ENCODE measurements around the gene PSENEN. TPM values are rescaled to one million over a fixed set of nuclear protein-coding genes. Genes with fewer than 3 reads are reported as not detected.

PSENEN gene
- total and polyA plus RNA-seq, 2 experiments from 2014 or later: 20.6 to 175 TPM

DNA sequence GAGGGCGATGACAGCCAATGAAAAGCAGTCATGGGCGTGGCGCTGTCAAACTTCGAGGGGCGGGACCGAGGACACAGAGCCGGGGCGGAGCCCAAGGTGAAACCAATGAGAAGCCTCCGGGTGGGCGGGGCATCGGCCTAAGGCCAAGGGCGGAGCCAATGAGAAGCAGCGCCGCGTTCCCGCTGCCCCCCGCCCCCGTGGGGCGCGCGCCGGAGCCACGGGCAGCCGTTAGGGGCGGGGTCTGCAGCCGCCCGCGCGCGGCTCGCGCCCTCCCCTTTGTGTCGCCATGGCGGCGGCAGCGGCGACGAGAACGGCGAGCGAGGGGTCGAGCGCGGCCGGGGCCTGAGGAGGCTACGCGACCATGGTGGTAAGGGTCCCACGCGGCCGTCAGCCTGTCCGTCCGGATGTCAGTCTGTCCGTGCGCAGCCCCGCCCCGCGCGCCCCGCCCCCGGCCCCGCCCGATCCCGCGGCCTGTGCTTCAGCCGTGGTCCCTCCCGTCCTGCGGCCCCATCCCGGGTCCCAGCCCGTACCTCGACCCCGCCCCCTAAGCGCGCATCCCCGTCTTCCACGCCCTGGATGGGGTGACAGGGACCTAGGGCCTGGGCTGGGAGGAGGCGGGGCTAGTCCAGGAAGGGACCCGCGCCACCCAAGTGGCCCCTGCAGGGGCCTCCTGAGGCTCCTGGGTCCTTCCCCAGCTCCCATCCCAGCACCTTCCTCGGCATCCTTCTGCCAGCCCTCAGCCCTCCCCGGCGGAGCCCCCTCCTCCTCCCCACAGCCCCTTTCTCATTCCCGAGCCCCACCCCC lies 30.0 kb downstream of the PSENEN start, which contains the start of gene ARHGAP33:
Gene ARHGAP33, plus strand, starts transcription at position 267 of the 804 bp plus-strand sequence. Its CDS starts 95 bp downstream, at position 362.
- Histone ChIP-seq H3F3A (replicated peaks; ENCODE audit: low read depth) (peaks cover 7% of the 10 kb centered on the region; the same call in 1 of the 2 replicates), H3K9me2 (ENCODE audit: insufficient read depth) (no peaks in the 10 kb centered on the region), H4K20me1 (replicated peaks; ENCODE audit: insufficient read depth) (no peaks in the 10 kb centered on the region; the same call in 1 of the 2 replicates), H3K36me3 (ENCODE audit: insufficient read depth) (no peaks in the 10 kb centered on the region), H3K4me3 (peak within 1 kb of the TSS; percentile 65), H3K27ac (ENCODE audit: low read depth) (no peak within 1 kb of the TSS), H3K79me2 (replicated peaks; ENCODE audit: insufficient read depth) (no peaks in the 10 kb centered on the region), H3K4me2 (peak within 1 kb of the TSS; percentile 89), H3K27me3 (ENCODE audit: insufficient read depth) (peaks cover 16% of the 10 kb centered on the region), H3K4me1 (ENCODE audit: insufficient read depth) (peaks cover 22% of the 10 kb centered on the region), H2AFZ (no peak within 1 kb of the TSS; the same call in 1 of the 2 replicates)
- no peak within 1 kb of the TSS; the same call in 1 of the 2 replicates for H3K27ac Mint-ChIP-seq
- TF ChIP-seq ZNF331 (CRISPR knock-in tag; IDR thresholded peaks at IDR 0.05; ENCODE audit: low read depth): no peak
- no peak for TF ChIP-seq EZH2phosphoT487 (IDR thresholded peaks at IDR 0.05; ENCODE audit: unreplicated experiment)
- TF ChIP-seq, protein P1, sequence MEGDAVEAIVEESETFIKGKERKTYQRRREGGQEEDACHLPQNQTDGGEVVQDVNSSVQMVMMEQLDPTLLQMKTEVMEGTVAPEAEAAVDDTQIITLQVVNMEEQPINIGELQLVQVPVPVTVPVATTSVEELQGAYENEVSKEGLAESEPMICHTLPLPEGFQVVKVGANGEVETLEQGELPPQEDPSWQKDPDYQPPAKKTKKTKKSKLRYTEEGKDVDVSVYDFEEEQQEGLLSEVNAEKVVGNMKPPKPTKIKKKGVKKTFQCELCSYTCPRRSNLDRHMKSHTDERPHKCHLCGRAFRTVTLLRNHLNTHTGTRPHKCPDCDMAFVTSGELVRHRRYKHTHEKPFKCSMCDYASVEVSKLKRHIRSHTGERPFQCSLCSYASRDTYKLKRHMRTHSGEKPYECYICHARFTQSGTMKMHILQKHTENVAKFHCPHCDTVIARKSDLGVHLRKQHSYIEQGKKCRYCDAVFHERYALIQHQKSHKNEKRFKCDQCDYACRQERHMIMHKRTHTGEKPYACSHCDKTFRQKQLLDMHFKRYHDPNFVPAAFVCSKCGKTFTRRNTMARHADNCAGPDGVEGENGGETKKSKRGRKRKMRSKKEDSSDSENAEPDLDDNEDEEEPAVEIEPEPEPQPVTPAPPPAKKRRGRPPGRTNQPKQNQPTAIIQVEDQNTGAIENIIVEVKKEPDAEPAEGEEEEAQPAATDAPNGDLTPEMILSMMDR (conservative IDR thresholded peaks at IDR 0.05; ENCODE audit: low read depth in 2 of 2): no peak
- no peak for TF ChIP-seq JUNB (IDR thresholded peaks at IDR 0.05; ENCODE audit: unreplicated experiment)
- TF ChIP-seq EZH2 (IDR thresholded peaks at IDR 0.05; ENCODE audit: low read depth, unreplicated experiment): no peak
- TF ChIP-seq ZNF114 (CRISPR knock-in tag; IDR thresholded peaks at IDR 0.05): no peak
- TF ChIP-seq CREB1 (CRISPR knock-in tag; IDR thresholded peaks at IDR 0.05; ENCODE audit: low read depth): no peak
- TF ChIP-seq, protein P2, sequence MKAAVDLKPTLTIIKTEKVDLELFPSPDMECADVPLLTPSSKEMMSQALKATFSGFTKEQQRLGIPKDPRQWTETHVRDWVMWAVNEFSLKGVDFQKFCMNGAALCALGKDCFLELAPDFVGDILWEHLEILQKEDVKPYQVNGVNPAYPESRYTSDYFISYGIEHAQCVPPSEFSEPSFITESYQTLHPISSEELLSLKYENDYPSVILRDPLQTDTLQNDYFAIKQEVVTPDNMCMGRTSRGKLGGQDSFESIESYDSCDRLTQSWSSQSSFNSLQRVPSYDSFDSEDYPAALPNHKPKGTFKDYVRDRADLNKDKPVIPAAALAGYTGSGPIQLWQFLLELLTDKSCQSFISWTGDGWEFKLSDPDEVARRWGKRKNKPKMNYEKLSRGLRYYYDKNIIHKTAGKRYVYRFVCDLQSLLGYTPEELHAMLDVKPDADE (IDR thresholded peaks at IDR 0.05): no peak
- no peak; the same call in 1 of the 2 replicates for TF ChIP-seq POLR2AphosphoS5 (IDR thresholded peaks at IDR 0.05; ENCODE audit: low read depth)
- TF ChIP-seq, protein P3, sequence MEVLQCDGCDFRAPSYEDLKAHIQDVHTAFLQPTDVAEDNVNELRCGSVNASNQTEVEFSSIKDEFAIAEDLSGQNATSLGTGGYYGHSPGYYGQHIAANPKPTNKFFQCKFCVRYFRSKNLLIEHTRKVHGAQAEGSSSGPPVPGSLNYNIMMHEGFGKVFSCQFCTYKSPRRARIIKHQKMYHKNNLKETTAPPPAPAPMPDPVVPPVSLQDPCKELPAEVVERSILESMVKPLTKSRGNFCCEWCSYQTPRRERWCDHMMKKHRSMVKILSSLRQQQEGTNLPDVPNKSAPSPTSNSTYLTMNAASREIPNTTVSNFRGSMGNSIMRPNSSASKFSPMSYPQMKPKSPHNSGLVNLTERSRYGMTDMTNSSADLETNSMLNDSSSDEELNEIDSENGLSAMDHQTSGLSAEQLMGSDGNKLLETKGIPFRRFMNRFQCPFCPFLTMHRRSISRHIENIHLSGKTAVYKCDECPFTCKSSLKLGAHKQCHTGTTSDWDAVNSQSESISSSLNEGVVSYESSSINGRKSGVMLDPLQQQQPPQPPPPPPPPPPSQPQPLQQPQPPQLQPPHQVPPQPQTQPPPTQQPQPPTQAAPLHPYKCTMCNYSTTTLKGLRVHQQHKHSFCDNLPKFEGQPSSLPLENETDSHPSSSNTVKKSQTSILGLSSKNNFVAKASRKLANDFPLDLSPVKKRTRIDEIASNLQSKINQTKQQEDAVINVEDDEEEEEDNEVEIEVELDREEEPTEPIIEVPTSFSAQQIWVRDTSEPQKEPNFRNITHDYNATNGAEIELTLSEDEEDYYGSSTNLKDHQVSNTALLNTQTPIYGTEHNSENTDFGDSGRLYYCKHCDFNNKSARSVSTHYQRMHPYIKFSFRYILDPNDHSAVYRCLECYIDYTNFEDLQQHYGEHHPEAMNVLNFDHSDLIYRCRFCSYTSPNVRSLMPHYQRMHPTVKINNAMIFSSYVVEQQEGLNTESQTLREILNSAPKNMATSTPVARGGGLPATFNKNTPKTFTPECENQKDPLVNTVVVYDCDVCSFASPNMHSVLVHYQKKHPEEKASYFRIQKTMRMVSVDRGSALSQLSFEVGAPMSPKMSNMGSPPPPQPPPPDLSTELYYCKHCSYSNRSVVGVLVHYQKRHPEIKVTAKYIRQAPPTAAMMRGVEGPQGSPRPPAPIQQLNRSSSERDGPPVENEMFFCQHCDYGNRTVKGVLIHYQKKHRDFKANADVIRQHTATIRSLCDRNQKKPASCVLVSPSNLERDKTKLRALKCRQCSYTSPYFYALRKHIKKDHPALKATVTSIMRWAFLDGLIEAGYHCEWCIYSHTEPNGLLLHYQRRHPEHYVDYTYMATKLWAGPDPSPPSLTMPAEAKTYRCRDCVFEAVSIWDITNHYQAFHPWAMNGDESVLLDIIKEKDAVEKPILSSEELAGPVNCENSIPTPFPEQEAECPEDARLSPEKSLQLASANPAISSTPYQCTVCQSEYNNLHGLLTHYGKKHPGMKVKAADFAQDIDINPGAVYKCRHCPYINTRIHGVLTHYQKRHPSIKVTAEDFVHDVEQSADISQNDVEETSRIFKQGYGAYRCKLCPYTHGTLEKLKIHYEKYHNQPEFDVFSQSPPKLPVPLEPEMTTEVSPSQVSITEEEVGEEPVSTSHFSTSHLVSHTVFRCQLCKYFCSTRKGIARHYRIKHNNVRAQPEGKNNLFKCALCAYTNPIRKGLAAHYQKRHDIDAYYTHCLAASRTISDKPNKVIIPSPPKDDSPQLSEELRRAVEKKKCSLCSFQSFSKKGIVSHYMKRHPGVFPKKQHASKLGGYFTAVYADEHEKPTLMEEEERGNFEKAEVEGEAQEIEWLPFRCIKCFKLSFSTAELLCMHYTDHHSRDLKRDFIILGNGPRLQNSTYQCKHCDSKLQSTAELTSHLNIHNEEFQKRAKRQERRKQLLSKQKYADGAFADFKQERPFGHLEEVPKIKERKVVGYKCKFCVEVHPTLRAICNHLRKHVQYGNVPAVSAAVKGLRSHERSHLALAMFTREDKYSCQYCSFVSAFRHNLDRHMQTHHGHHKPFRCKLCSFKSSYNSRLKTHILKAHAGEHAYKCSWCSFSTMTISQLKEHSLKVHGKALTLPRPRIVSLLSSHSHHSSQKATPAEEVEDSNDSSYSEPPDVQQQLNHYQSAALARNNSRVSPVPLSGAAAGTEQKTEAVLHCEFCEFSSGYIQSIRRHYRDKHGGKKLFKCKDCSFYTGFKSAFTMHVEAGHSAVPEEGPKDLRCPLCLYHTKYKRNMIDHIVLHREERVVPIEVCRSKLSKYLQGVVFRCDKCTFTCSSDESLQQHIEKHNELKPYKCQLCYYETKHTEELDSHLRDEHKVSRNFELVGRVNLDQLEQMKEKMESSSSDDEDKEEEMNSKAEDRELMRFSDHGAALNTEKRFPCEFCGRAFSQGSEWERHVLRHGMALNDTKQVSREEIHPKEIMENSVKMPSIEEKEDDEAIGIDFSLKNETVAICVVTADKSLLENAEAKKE (CRISPR knock-in tag; IDR thresholded peaks at IDR 0.05): no peak
- TF ChIP-seq, protein P4, sequence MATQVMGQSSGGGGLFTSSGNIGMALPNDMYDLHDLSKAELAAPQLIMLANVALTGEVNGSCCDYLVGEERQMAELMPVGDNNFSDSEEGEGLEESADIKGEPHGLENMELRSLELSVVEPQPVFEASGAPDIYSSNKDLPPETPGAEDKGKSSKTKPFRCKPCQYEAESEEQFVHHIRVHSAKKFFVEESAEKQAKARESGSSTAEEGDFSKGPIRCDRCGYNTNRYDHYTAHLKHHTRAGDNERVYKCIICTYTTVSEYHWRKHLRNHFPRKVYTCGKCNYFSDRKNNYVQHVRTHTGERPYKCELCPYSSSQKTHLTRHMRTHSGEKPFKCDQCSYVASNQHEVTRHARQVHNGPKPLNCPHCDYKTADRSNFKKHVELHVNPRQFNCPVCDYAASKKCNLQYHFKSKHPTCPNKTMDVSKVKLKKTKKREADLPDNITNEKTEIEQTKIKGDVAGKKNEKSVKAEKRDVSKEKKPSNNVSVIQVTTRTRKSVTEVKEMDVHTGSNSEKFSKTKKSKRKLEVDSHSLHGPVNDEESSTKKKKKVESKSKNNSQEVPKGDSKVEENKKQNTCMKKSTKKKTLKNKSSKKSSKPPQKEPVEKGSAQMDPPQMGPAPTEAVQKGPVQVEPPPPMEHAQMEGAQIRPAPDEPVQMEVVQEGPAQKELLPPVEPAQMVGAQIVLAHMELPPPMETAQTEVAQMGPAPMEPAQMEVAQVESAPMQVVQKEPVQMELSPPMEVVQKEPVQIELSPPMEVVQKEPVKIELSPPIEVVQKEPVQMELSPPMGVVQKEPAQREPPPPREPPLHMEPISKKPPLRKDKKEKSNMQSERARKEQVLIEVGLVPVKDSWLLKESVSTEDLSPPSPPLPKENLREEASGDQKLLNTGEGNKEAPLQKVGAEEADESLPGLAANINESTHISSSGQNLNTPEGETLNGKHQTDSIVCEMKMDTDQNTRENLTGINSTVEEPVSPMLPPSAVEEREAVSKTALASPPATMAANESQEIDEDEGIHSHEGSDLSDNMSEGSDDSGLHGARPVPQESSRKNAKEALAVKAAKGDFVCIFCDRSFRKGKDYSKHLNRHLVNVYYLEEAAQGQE (IDR thresholded peaks at IDR 0.05; ENCODE audit: unreplicated experiment): no peak
- no peak for TF ChIP-seq STAT1 (IDR thresholded peaks at IDR 0.05; ENCODE audit: unreplicated experiment)
- no peak for TF ChIP-seq NANOG (IDR thresholded peaks at IDR 0.05; ENCODE audit: borderline replicate concordance)
- H3K4me1 Mint-ChIP-seq: peaks cover 32% of the 10 kb centered on the region
- DNase-seq (ENCODE audit: low spot score) (peak; percentile 100), ATAC-seq (peak; percentile 78)
- H3K9me3 Mint-ChIP-seq: no peaks in the 10 kb centered on the region; the same call in 2 of the 3 replicates
- peaks cover 21% of the 10 kb centered on the region for H3K27me3 Mint-ChIP-seq (ENCODE audit: insufficient read depth, low read depth, poor library complexity)
- peak within 1 kb of the TSS; percentile 76 for H3K4me3 Mint-ChIP-seq
- H3K36me3 Mint-ChIP-seq (ENCODE audit: low read depth): no peaks in the 10 kb centered on the region; the same call in 2 of the 3 replicates

Data from GM23338 (cell line).